Keratinocyte (primary cell): ENCODE results near the gene NCAPH2. TPM values are rescaled to one million over a fixed set of nuclear protein-coding genes. Genes with fewer than 3 reads are reported as not detected.

Experiments used
- DNase-seq: peaks from one replicate; pipeline ENCODE4 v3.0.0-alpha.2; 2011; ENCODE audit warnings: low read depth, missing footprints, low spot score
- FAIRE-seq: peaks from 2 replicates; lab custom pipeline; 2011; peaks lifted over from hg19 to GRCh38; lab: Jason Lieb, UNC
- H2AFZ ChIP-seq: 2 replicates; pipeline ENCODE4 v1.6.0; 2012; ENCODE audit warnings: low read length, control low read depth, inconsistent platforms; ENCODE audit not compliant: control insufficient read depth
- H3K27ac ChIP-seq: 2 replicates; pipeline ENCODE4 v1.5.1; 2011; ENCODE audit warnings: low read length; ENCODE audit not compliant: control insufficient read depth, insufficient read depth
- H3K27me3 ChIP-seq: 3 replicates; pipeline ENCODE4 v1.6.0; 2011; ENCODE audit warnings: low read length; ENCODE audit not compliant: control insufficient read depth, insufficient read depth; ENCODE audit errors: extremely low read depth
- H3K36me3 ChIP-seq, 2 experiments: 2 replicates in 1 of 2; 3 replicates in 1 of 2; pipeline ENCODE4 v1.5.1; 2011; ENCODE audit warnings: low read length in 2 of 2, mild to moderate bottlenecking in 1 of 2; ENCODE audit not compliant: control insufficient read depth in 2 of 2, insufficient read depth in 2 of 2; ENCODE audit errors: extremely low read depth in 1 of 2
- H3K4me1 ChIP-seq: 3 replicates; pipeline ENCODE4 v1.5.1; 2011; ENCODE audit warnings: low read length; ENCODE audit not compliant: control insufficient read depth, insufficient read depth; ENCODE audit errors: extremely low read depth
- H3K4me2 ChIP-seq: 3 replicates; pipeline ENCODE4 v1.6.0; 2011; ENCODE audit warnings: low read depth, low read length; ENCODE audit not compliant: control insufficient read depth, insufficient read depth; ENCODE audit errors: extremely low read depth
- H3K4me3 ChIP-seq, 3 experiments: fragments of 200-600 bp in 1 of 3; sonication (generic) in 1 of 3; 2 replicates in 2 of 3; 3 replicates in 1 of 3; pipeline ENCODE4 v1.5.1; 2011 to 2016; ENCODE audit warnings: low read length in 3 of 3, mild to moderate bottlenecking in 3 of 3, control low read depth in 2 of 3, inconsistent platforms in 1 of 3, low read depth in 1 of 3, mixed read lengths in 1 of 3, mixed run types in 1 of 3, moderate library complexity in 1 of 3; ENCODE audit not compliant: control insufficient read depth in 2 of 3, insufficient read depth in 2 of 3; ENCODE audit errors: extremely low read depth in 1 of 3
- H3K79me2 ChIP-seq: 2 replicates; pipeline ENCODE4 v1.6.0; 2012; ENCODE audit warnings: low read length; ENCODE audit not compliant: control insufficient read depth, insufficient read depth
- H3K9ac ChIP-seq: 3 replicates; pipeline ENCODE4 v1.6.0; 2011; ENCODE audit warnings: low read length; ENCODE audit not compliant: control insufficient read depth, insufficient read depth; ENCODE audit errors: extremely low read depth
- H3K9me1 ChIP-seq: 3 replicates; pipeline ENCODE4 v1.6.0; 2011; ENCODE audit warnings: low read length; ENCODE audit not compliant: control insufficient read depth, insufficient read depth; ENCODE audit errors: extremely low read depth
- H3K9me3 ChIP-seq: 2 replicates; pipeline ENCODE4 v1.5.1; 2012; ENCODE audit warnings: low read depth, low read length; ENCODE audit not compliant: control insufficient read depth
- H4K20me1 ChIP-seq: 3 replicates; pipeline ENCODE4 v1.6.0; 2011; ENCODE audit warnings: low read length; ENCODE audit not compliant: control insufficient read depth, insufficient read depth; ENCODE audit errors: extremely low read depth
- CTCF ChIP-seq, 3 experiments: IDR thresholded peaks in 1 of 3; conservative IDR thresholded peaks in 1 of 3; optimal IDR thresholded peaks in 1 of 3; 2 replicates in 2 of 3; 3 replicates in 1 of 3; pipeline versions ENCODE3 to v1.5.1; 2011; ENCODE audit warnings: low read length in 3 of 3, mild to moderate bottlenecking in 3 of 3, moderate library complexity in 2 of 3, control low read depth in 1 of 3, inconsistent platforms in 1 of 3; ENCODE audit not compliant: insufficient read depth in 2 of 3; ENCODE audit errors: extremely low read depth in 1 of 3
- EZH2 ChIP-seq: IDR thresholded peaks from one replicate; pipeline ENCODE4 v1.6.1; 2012; ENCODE audit warnings: inconsistent platforms, mild to moderate bottlenecking, low read length, moderate library complexity
- dilution Hi-C: fragments of 300-500 bp; cut with MboI; formaldehyde crosslinking; loops from one replicate; pipeline ENCODE4 v1.7.0; 2020; ENCODE audit warnings: low sequenced_read_pairs; ENCODE audit not compliant: extremely low pct_ligation_motif_present
- polyA plus RNA-seq, 5 experiments: library from polyadenylated mRNA; depleted of rRNA in 3 of 5; stranded (reverse) in 3 of 5; stranded (forward) in 1 of 5; unstranded in 1 of 5; fragments of >200 nt; gene quantifications; 1 replicate in 1 of 5; 2 replicates in 3 of 5; 3 replicates in 1 of 5; pipeline versions ENCODE4 v1.2.1 to v1.2.3, GENCODE V29; 2011 to 2012; ENCODE audit warnings: missing spikeins in 2 of 5, low read depth in 1 of 5, low replicate concordance in 1 of 5

The NCAPH2 gene
- polyA plus RNA-seq, 1 donor (not counting 4 experiments of a cell fraction or from before 2014, with no cell fraction given) = 11.4 TPM

GRCh38 chr22:50546326-50547262 is 38.6 kb downstream of the NCAPH2 start:
- TF ChIP-seq EZH2 = no peak
- TF ChIP-seq CTCF (optimal IDR thresholded peaks at IDR 0.05 in 1 of 3, IDR thresholded peaks at IDR 0.05 in 1 of 3, conservative IDR thresholded peaks at IDR 0.05 in 1 of 3; ENCODE audit: extremely low read depth in 1 of 3, insufficient read depth in 2 of 3, low read length in 3 of 3) = no peak
- no peaks in the 10 kb centered on the region for H4K20me1 ChIP-seq
- no peak for DNase-seq
- no peaks in the 10 kb centered on the region for H3K79me2 ChIP-seq
- FAIRE-seq = no peak
- no peaks in the 10 kb centered on the region for H3K9me3 ChIP-seq
- H3K9ac ChIP-seq = no peak overlapping the region
- no peak overlapping the region for H3K4me3 ChIP-seq
- H3K4me1 ChIP-seq = peaks cover 25% of the 10 kb centered on the region
- H3K36me3 ChIP-seq = no peaks in the 10 kb centered on the region
- dilution Hi-C loops = no loop called here
- no peaks in the 10 kb centered on the region for H3K9me1 ChIP-seq
- no peak overlapping the region for H2AFZ ChIP-seq
- peaks cover 13% of the 10 kb centered on the region for H3K27me3 ChIP-seq
- no peak overlapping the region for H3K27ac ChIP-seq
- no peak overlapping the region for H3K4me2 ChIP-seq

- DNase-seq (no peak), FAIRE-seq (no peak)
- no peaks in the 10 kb centered on the region for H3K9me3 ChIP-seq
- H3K4me3 ChIP-seq = no peak overlapping the region
- H2AFZ ChIP-seq = no peak overlapping the region
- no peak for TF ChIP-seq CTCF (optimal IDR thresholded peaks at IDR 0.05 in 1 of 3, IDR thresholded peaks at IDR 0.05 in 1 of 3, conservative IDR thresholded peaks at IDR 0.05 in 1 of 3; ENCODE audit: extremely low read depth in 1 of 3, insufficient read depth in 2 of 3, low read length in 3 of 3)
- TF ChIP-seq EZH2 = no peak
- H3K9me1 ChIP-seq = no peaks in the 10 kb centered on the region
- no peaks in the 10 kb centered on the region for H3K36me3 ChIP-seq
- peaks cover 18% of the 10 kb centered on the region for H3K4me1 ChIP-seq
- H3K9ac ChIP-seq = no peak overlapping the region
- H3K79me2 ChIP-seq = no peaks in the 10 kb centered on the region
- no peaks in the 10 kb centered on the region for H4K20me1 ChIP-seq
- no peak overlapping the region for H3K4me2 ChIP-seq
- H3K27me3 ChIP-seq = peaks cover 13% of the 10 kb centered on the region
- no peak overlapping the region for H3K27ac ChIP-seq
- dilution Hi-C loops = no loop called here
Observed at GRCh38 chr22:50547263-50547985, 39.4 kb downstream of the NCAPH2 start.
